DMS 273 (cell line): ENCODE results near the gene ATP1A3.
A peak's percentile ranks its signal among the peaks of the same experiment; 100 is the strongest.
"Not testable (repeated sequence)": the region's sequence is repeated elsewhere in the genome, so short reads cannot be mapped to it uniquely, and the experiment has no call there.

Source experiments
- DNase-seq: peaks from one replicate; lab custom pipeline; 2025; ENCODE audit not compliant: unreplicated experiment; lab: John Stamatoyannopoulos, UW

ATP1A3 gene

GRCh38 chr19:42012747-42013146 is 18.7 kb upstream of the ATP1A3 start:
- DNase-seq, result not testable (repeated sequence)

GRCh38 chr19:42010245-42011126 is 16.5 kb upstream of the ATP1A3 start:
- no peak for DNase-seq

- DNase-seq, result no peak
Observed at GRCh38 chr19:42006569-42006968, 12.5 kb upstream of the ATP1A3 start.

- DNase-seq, result no peak
Observed at GRCh38 chr19:42005504-42005903, 11.5 kb upstream of the ATP1A3 start.

GRCh38 chr19:42003506-42004294 is 9.7 kb upstream of the ATP1A3 start:
- no peak for DNase-seq

- no peak for DNase-seq
Observed at GRCh38 chr19:41999878-42000208, 5.8 kb upstream of the ATP1A3 start.

- DNase-seq, result peak; percentile 77
Observed at GRCh38 chr19:41999071-41999877, 5.2 kb upstream of the ATP1A3 start.

- DNase-seq, result peak; percentile 94
Observed at GRCh38 chr19:41998246-41999020, 4.4 kb upstream of the ATP1A3 start.

- DNase-seq, result peak; percentile 88
Observed at GRCh38 chr19:41997851-41998229, 3.8 kb upstream of the ATP1A3 start.

GRCh38 chr19:41997121-41997850 is 3.3 kb upstream of the ATP1A3 start:
- DNase-seq, result peak; percentile 70

GRCh38 chr19:41995959-41996797 is 2.1 kb upstream of the ATP1A3 start:
- peak; percentile 90 for DNase-seq

GRCh38 chr19:41994994-41995958 is 1.2 kb upstream of the ATP1A3 start:
- no peak for DNase-seq

- peak; percentile 39 for DNase-seq
Observed at GRCh38 chr19:41994521-41994971, 516 bp upstream of the ATP1A3 start.

GRCh38 chr19:41991925-41992569 is 2.0 kb downstream of the ATP1A3 start:
- peak; percentile 52 for DNase-seq

GRCh38 chr19:41991025-41991424 is 3.0 kb downstream of the ATP1A3 start:
- no peak for DNase-seq

- DNase-seq, result no peak
Observed at GRCh38 chr19:41990615-41991014, 3.4 kb downstream of the ATP1A3 start.

GRCh38 chr19:41990028-41990427 is 4.0 kb downstream of the ATP1A3 start:
- no peak for DNase-seq
